Neural cell (in vitro differentiated cells): ENCODE data around the gene COL23A1. TPM values are rescaled to one million over a fixed set of nuclear protein-coding genes. Genes with fewer than 3 reads are reported as not detected.

Experiments
- H2AFZ ChIP-seq: fragments of 200-600, 300-800 bp; sonication (generic), shearing (Covaris generic); 2 replicates; pipeline ENCODE4 v1.6.0; 2014; ENCODE audit warnings: low read depth, mild to moderate bottlenecking, antibody characterized with exemption, low read length, moderate library complexity
- H3F3A ChIP-seq: fragments of 200-600 bp; shearing (Covaris generic); 2 replicates; pipeline ENCODE4 v1.6.1; 2016; ENCODE audit warnings: mild to moderate bottlenecking, moderate library complexity, mixed read lengths, antibody characterized with exemption, low read length; ENCODE audit not compliant: insufficient read depth, poor library complexity, severe bottlenecking
- H3K27ac ChIP-seq: fragments of 200-600, 300-800 bp; sonication (generic), shearing (Covaris generic); 2 replicates; pipeline ENCODE4 v1.5.1; 2014; ENCODE audit warnings: mild to moderate bottlenecking, low read length, moderate library complexity
- H3K27me3 ChIP-seq: fragments of 300-800, 200-600 bp; sonication (generic), shearing (Covaris generic); 2 replicates; pipeline ENCODE4 v1.6.0; 2014; ENCODE audit warnings: mild to moderate bottlenecking, low read depth, low read length, moderate library complexity; ENCODE audit not compliant: insufficient read depth
- H3K36me3 ChIP-seq: fragments of 300-800, 200-600 bp; sonication (generic), shearing (Covaris generic); 2 replicates; pipeline ENCODE4 v1.5.1; 2014; ENCODE audit warnings: mild to moderate bottlenecking, antibody characterized with exemption, low read length, moderate library complexity; ENCODE audit not compliant: insufficient read depth
- H3K4me2 ChIP-seq: fragments of 300-800, 200-600 bp; sonication (generic), shearing (Covaris generic); 2 replicates; pipeline ENCODE4 v1.6.0; 2014; ENCODE audit warnings: mild to moderate bottlenecking, low read length
- H3K4me3 ChIP-seq: fragments of 300-800, 200-600 bp; sonication (generic), shearing (Covaris generic); 2 replicates; pipeline ENCODE4 v1.5.1; 2014; ENCODE audit warnings: mild to moderate bottlenecking, low read length, moderate library complexity
- H3K79me2 ChIP-seq: fragments of 200-600 bp; shearing (Covaris generic); replicated peaks from 2 replicates; pipeline ENCODE4 v1.6.0; 2014; ENCODE audit warnings: mild to moderate bottlenecking, low read length, moderate library complexity; ENCODE audit not compliant: insufficient read depth
- H3K9ac ChIP-seq: fragments of 300-800, 200-600 bp; sonication (generic), shearing (Covaris generic); 2 replicates; pipeline ENCODE4 v1.6.1; 2016; ENCODE audit warnings: mild to moderate bottlenecking, low read length, mixed read lengths
- H3K9me2 ChIP-seq: fragments of 200-600 bp; shearing (Covaris generic); 2 replicates; pipeline ENCODE4 v1.6.1; 2016; ENCODE audit warnings: mild to moderate bottlenecking, low read length, mixed read lengths; ENCODE audit not compliant: insufficient read depth
- H3K9me3 ChIP-seq: fragments of 200-600, 300-800 bp; sonication (generic), shearing (Covaris generic); 2 replicates; pipeline ENCODE4 v1.6.1; 2016; ENCODE audit warnings: mild to moderate bottlenecking, mixed run types, low read length, moderate library complexity, mixed read lengths
- H4K20me1 ChIP-seq: fragments of 200-600 bp; shearing (Covaris generic); 2 replicates; pipeline ENCODE4 v1.6.1; 2016; ENCODE audit warnings: mild to moderate bottlenecking, mixed run types; ENCODE audit not compliant: insufficient read depth
- CTCF ChIP-seq: fragments of 450-650 bp; IDR thresholded peaks from 2 replicates; pipeline ENCODE4 v1.5.1; 2014; ENCODE audit warnings: antibody characterized with exemption, mild to moderate bottlenecking, moderate library complexity; ENCODE audit not compliant: poor library complexity, severe bottlenecking
- EP300 ChIP-seq: fragments of 450-650 bp; conservative IDR thresholded peaks from 2 replicates; pipeline ENCODE4 v1.6.1; 2014; ENCODE audit warnings: antibody characterized with exemption, mild to moderate bottlenecking, moderate library complexity; ENCODE audit not compliant: poor library complexity, severe bottlenecking
- EZH2 ChIP-seq: fragments of 200-600, 300-800 bp; shearing (Covaris generic), sonication (generic); IDR thresholded peaks from 2 replicates; pipeline ENCODE4 v1.6.1; 2014; ENCODE audit warnings: antibody characterized with exemption, low read length, borderline replicate concordance, mild to moderate bottlenecking; ENCODE audit not compliant: insufficient read depth, poor library complexity, severe bottlenecking
- MXI1 ChIP-seq: fragments of 450-650 bp; conservative IDR thresholded peaks from 2 replicates; pipeline ENCODE4 v1.6.1; 2014; ENCODE audit warnings: antibody characterized with exemption, mild to moderate bottlenecking; ENCODE audit not compliant: poor library complexity, severe bottlenecking
- POLR2AphosphoS5 ChIP-seq: IDR thresholded peaks from 2 replicates; pipeline ENCODE4 v1.6.1; 2012
- RAD21 ChIP-seq: fragments of 450-650 bp; conservative IDR thresholded peaks from 2 replicates; pipeline ENCODE4 v1.6.1; 2014; ENCODE audit warnings: antibody characterized with exemption, mild to moderate bottlenecking, moderate library complexity
- REST ChIP-seq: IDR thresholded peaks from 2 replicates; pipeline ENCODE4 v1.6.1; 2012; ENCODE audit warnings: borderline replicate concordance
- SMC3 ChIP-seq: fragments of 450-650 bp; conservative IDR thresholded peaks from 2 replicates; pipeline ENCODE4 v1.6.1; 2014; ENCODE audit warnings: antibody characterized with exemption, mild to moderate bottlenecking, moderate library complexity; ENCODE audit not compliant: poor library complexity
- TAF1 ChIP-seq: IDR thresholded peaks from 2 replicates; pipeline ENCODE4 v1.6.1; 2012; ENCODE audit warnings: low read depth
- polyA plus RNA-seq: library from polyadenylated mRNA; depleted of rRNA; stranded (reverse); fragments of >200 nt; gene quantifications from 2 replicates; pipeline ENCODE4 v1.2.3, GENCODE V29; 2014

The COL23A1 gene
- polyA plus RNA-seq, 1 donor from 2014 or later = not detected

- Histone ChIP-seq H3K36me3 (no peaks in the 10 kb centered on the region), H3K9me3 (no peaks in the 10 kb centered on the region), H3K79me2 (no peaks in the 10 kb centered on the region), H3F3A (no peaks in the 10 kb centered on the region), H2AFZ (no peak overlapping the region), H3K9me2 (no peaks in the 10 kb centered on the region), H3K4me3 (no peak overlapping the region), H3K4me2 (no peak overlapping the region), H3K27me3 (no peaks in the 10 kb centered on the region), H3K27ac (no peak overlapping the region), H4K20me1 (no peaks in the 10 kb centered on the region), H3K9ac (no peak overlapping the region)
- TF ChIP-seq SMC3 (no peak), MXI1 (no peak), TAF1 (no peak), RAD21 (no peak), POLR2AphosphoS5 (no peak), EP300 (no peak), EZH2 (no peak), CTCF (no peak), REST (no peak)
These were observed 396.2 kb downstream of the COL23A1 start for GRCh38 chr5:178194026-178194425.

GRCh38 chr5:178193251-178193809, 396.9 kb downstream of the COL23A1 start:
- H3K4me3 ChIP-seq = no peak overlapping the region
- H3K27ac ChIP-seq = no peak overlapping the region
- H2AFZ ChIP-seq = no peak overlapping the region
- H3K36me3 ChIP-seq = no peaks in the 10 kb centered on the region
- TF ChIP-seq POLR2AphosphoS5 (no peak), CTCF (no peak), EZH2 (no peak), SMC3 (no peak), REST (no peak), RAD21 (no peak), EP300 (no peak), MXI1 (no peak), TAF1 (no peak)
- no peaks in the 10 kb centered on the region for H3K79me2 ChIP-seq
- no peaks in the 10 kb centered on the region for H3F3A ChIP-seq
- H4K20me1 ChIP-seq = no peaks in the 10 kb centered on the region
- no peak overlapping the region for H3K4me2 ChIP-seq
- H3K27me3 ChIP-seq = no peaks in the 10 kb centered on the region
- H3K9ac ChIP-seq = no peak overlapping the region
- no peaks in the 10 kb centered on the region for H3K9me2 ChIP-seq
- no peaks in the 10 kb centered on the region for H3K9me3 ChIP-seq
